Endodermal cell (in vitro differentiated cells): ENCODE data around the gene NOXA1. TPM values are rescaled to one million over a fixed set of nuclear protein-coding genes. Genes with fewer than 3 reads are reported as not detected.

Source experiments
- DNase-seq: peaks from one replicate; pipeline ENCODE4 v3.0.0-alpha.2; 2017
- H3K27ac ChIP-seq: 2 replicates; pipeline ENCODE4 v1.5.1; 2013; ENCODE audit warnings: mild to moderate bottlenecking, low read depth, low read length, moderate library complexity
- H3K27me3 ChIP-seq: 2 replicates; pipeline ENCODE4 v1.6.1; 2013; ENCODE audit warnings: mild to moderate bottlenecking, low read length, moderate library complexity; ENCODE audit not compliant: insufficient read depth, control insufficient read depth, poor library complexity, severe bottlenecking
- H3K36me3 ChIP-seq: 2 replicates; pipeline ENCODE4 v1.7.0; 2013; ENCODE audit warnings: mild to moderate bottlenecking, low read length, moderate library complexity; ENCODE audit not compliant: control insufficient read depth, insufficient read depth
- H3K4me1 ChIP-seq: one replicate; pipeline ENCODE4 v1.7.0; 2013; ENCODE audit warnings: low read length; ENCODE audit not compliant: control insufficient read depth, insufficient read depth
- H3K4me3 ChIP-seq: 2 replicates; pipeline ENCODE4 v1.5.1; 2013; ENCODE audit warnings: mild to moderate bottlenecking, low read length, moderate library complexity
- H3K9ac ChIP-seq: 2 replicates; pipeline ENCODE4 v1.6.1; 2013; ENCODE audit warnings: mild to moderate bottlenecking, low read length, moderate library complexity; ENCODE audit not compliant: poor library complexity, severe bottlenecking; ENCODE audit errors: extremely low read depth
- H3K9me3 ChIP-seq: 2 replicates; pipeline ENCODE4 v1.6.1; 2013; ENCODE audit warnings: mild to moderate bottlenecking, low read length, moderate library complexity; ENCODE audit not compliant: control insufficient read depth
- H3K27ac Mint-ChIP-seq: 2 replicates; pipeline ENCODE4 v1.8.0; 2020; ENCODE audit warnings: mixed read lengths
- H3K27me3 Mint-ChIP-seq: 2 replicates; pipeline ENCODE4 v1.8.0; 2021; ENCODE audit warnings: mild to moderate bottlenecking, mixed read lengths; ENCODE audit not compliant: insufficient read depth
- H3K36me3 Mint-ChIP-seq: 2 replicates; pipeline ENCODE4 v1.8.0; 2020; ENCODE audit warnings: low read depth, mixed read lengths
- H3K4me1 Mint-ChIP-seq: 2 replicates; pipeline ENCODE4 v1.8.0; 2020; ENCODE audit warnings: mixed read lengths
- H3K4me3 Mint-ChIP-seq: 2 replicates; pipeline ENCODE4 v1.8.0; 2020; ENCODE audit warnings: mild to moderate bottlenecking, moderate library complexity, mixed read lengths
- H3K9me3 Mint-ChIP-seq: 2 replicates; pipeline ENCODE4 v1.8.0; 2020; ENCODE audit warnings: mild to moderate bottlenecking, mixed read lengths
- CTCF ChIP-seq: fragments of 200-600 bp; sonication (generic); conservative IDR thresholded peaks from 2 replicates; pipeline ENCODE4 v1.5.0; 2021; ENCODE audit warnings: antibody characterized with exemption, mild to moderate bottlenecking
- WGBS, 2 experiments: methylation state at CpG; one replicate each; pipeline versions ENCODE4 v1.1.5 to v1.1.7; 2013; ENCODE audit warnings: missing lambda C conversion rate in 2 of 2, mixed read lengths in 1 of 2; ENCODE audit not compliant: insufficient coverage in 1 of 2, insufficient read length in 1 of 2; 5-methylcytosine and 5-hydroxymethylcytosine counted together
- total RNA-seq, 2 donors: library from RNA; stranded (reverse); fragmentation: NEBNext Ultra II Directional in 1 of 2; extraction: Animal tissue kit (Norgen Biotek cat#: 25700) in 1 of 2; gene quantifications; 2 replicates in 1 of 2; 3 replicates in 1 of 2; pipeline ENCODE4 v1.2.1, GENCODE V29; 2021

Gene NOXA1
- total RNA-seq, 2 donors from 2014 or later = 5.0 to 5.9 TPM

GRCh38 chr9:137452006-137452760 is 29.0 kb downstream of the NOXA1 start:
- Mint-ChIP-seq H3K4me3 (no peak overlapping the region), H3K9me3 (no peaks in the 10 kb centered on the region), H3K27me3 (no peaks in the 10 kb centered on the region), H3K4me1 (peaks cover 1% of the 10 kb centered on the region), H3K36me3 (peaks cover 19% of the 10 kb centered on the region), H3K27ac (no peak overlapping the region)
- DNase-seq = no peak
- H3K4me1 ChIP-seq = peaks cover 4% of the 10 kb centered on the region
- H3K36me3 ChIP-seq = peaks cover 17% of the 10 kb centered on the region
- no peak overlapping the region for H3K4me3 ChIP-seq
- H3K27me3 ChIP-seq = no peaks in the 10 kb centered on the region
- no peaks in the 10 kb centered on the region for H3K9me3 ChIP-seq
- TF ChIP-seq CTCF = no peak
- WGBS, 2 experiments = 95 to 97% methylated on average over 16 to 17 of the region's 17 CpGs
- no peak overlapping the region for H3K9ac ChIP-seq
- H3K27ac ChIP-seq = no peak overlapping the region

- H3K4me1 Mint-ChIP-seq = peaks cover 1% of the 10 kb centered on the region
- peaks cover 4% of the 10 kb centered on the region for H3K4me1 ChIP-seq
- H3K27me3 Mint-ChIP-seq = no peaks in the 10 kb centered on the region
- WGBS, 2 experiments = 90 to 91% methylated on average over 35 to 43 of the region's 43 CpGs
- TF ChIP-seq CTCF = no peak
- no peak overlapping the region for H3K27ac ChIP-seq
- no peaks in the 10 kb centered on the region for H3K9me3 Mint-ChIP-seq
- peaks cover 19% of the 10 kb centered on the region for H3K36me3 Mint-ChIP-seq
- no peak overlapping the region for H3K9ac ChIP-seq
- no peak overlapping the region for H3K4me3 ChIP-seq
- no peaks in the 10 kb centered on the region for H3K27me3 ChIP-seq
- H3K27ac Mint-ChIP-seq = no peak overlapping the region
- H3K36me3 ChIP-seq = peaks cover 19% of the 10 kb centered on the region
- no peaks in the 10 kb centered on the region for H3K9me3 ChIP-seq
- DNase-seq = no peak
- H3K4me3 Mint-ChIP-seq = peak overlapping the region; percentile 53
These were observed 29.8 kb downstream of the NOXA1 start for GRCh38 chr9:137452761-137453642.

DNA sequence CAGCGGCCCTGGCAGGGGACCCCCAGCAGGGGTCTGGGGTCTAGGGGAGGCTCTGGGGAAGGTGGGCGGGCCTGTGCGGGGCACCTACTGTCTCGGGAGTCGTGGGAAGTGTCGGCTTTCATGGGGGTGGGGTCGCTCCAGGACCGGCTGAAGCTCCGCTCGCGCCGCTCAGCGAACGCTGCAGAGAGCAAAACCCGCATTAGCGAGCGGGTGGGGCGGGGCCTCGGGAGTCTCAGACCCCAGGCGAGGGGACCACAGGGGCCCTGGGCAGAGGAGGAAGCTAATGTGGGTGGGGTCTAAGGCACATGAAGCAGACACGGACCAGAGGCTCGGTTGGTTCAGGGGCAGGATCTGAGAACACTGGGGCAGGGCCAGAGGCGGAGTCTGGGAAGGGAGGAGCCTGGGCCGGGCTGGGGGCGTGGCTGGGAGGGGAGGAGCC is 30.5 kb downstream of the NOXA1 start:
- peak; percentile 95 for DNase-seq
- H3K4me1 ChIP-seq = peaks cover 4% of the 10 kb centered on the region
- H3K27me3 ChIP-seq = no peaks in the 10 kb centered on the region
- peaks cover 19% of the 10 kb centered on the region for H3K36me3 ChIP-seq
- H3K27me3 Mint-ChIP-seq = no peaks in the 10 kb centered on the region
- H3K4me1 Mint-ChIP-seq = peaks cover 1% of the 10 kb centered on the region
- H3K4me3 Mint-ChIP-seq = peak overlapping the region; percentile 53
- H3K9me3 ChIP-seq = no peaks in the 10 kb centered on the region
- WGBS, 2 experiments = 26 to 35% methylated on average over 4 to 23 of the region's 25 CpGs
- no peak overlapping the region for H3K4me3 ChIP-seq
- H3K9ac ChIP-seq = no peak overlapping the region
- no peak overlapping the region for H3K27ac ChIP-seq
- H3K9me3 Mint-ChIP-seq = no peaks in the 10 kb centered on the region
- H3K36me3 Mint-ChIP-seq = peaks cover 19% of the 10 kb centered on the region
- TF ChIP-seq CTCF = no peak
- H3K27ac Mint-ChIP-seq = peak overlapping the region; percentile 72
